KMS-11 (cell line): ENCODE data around the gene AASDH.
A peak's percentile ranks its signal among the peaks of the same experiment; 100 is the strongest.

Experiments used
- H2AFZ ChIP-seq: fragments of 200-600 bp; sonication (generic); 2 replicates; pipeline ENCODE4 v1.6.1; 2016; ENCODE audit warnings: antibody characterized with exemption, mixed run types, low read depth
- H3K27ac ChIP-seq: fragments of 200-600 bp; sonication (generic); 2 replicates; pipeline ENCODE4 v1.6.1; 2016; ENCODE audit warnings: mild to moderate bottlenecking, mixed run types
- H3K27me3 ChIP-seq: fragments of 200-600 bp; sonication (generic); 2 replicates; pipeline ENCODE4 v1.6.1; 2017; ENCODE audit warnings: mild to moderate bottlenecking, low read depth, mixed run types, moderate library complexity; ENCODE audit not compliant: insufficient read depth
- H3K36me3 ChIP-seq: fragments of 200-600 bp; sonication (generic); 2 replicates; pipeline ENCODE4 v1.6.1; 2017; ENCODE audit warnings: mild to moderate bottlenecking, mixed run types; ENCODE audit not compliant: insufficient read depth
- H3K4me1 ChIP-seq: fragments of 200-600 bp; sonication (generic); 2 replicates; pipeline ENCODE4 v1.6.1; 2016; ENCODE audit warnings: mild to moderate bottlenecking, low read depth, mixed run types; ENCODE audit not compliant: poor library complexity, severe bottlenecking
- H3K4me2 ChIP-seq: fragments of 200-600 bp; sonication (generic); 2 replicates; pipeline ENCODE4 v1.7.0; 2016; ENCODE audit warnings: mild to moderate bottlenecking, mixed run types
- H3K4me3 ChIP-seq: fragments of 200-600 bp; sonication (generic); IDR thresholded peaks from 2 replicates; pipeline ENCODE4 v1.6.1; 2017; ENCODE audit warnings: low read depth, low read length, mixed read lengths; ENCODE audit not compliant: insufficient read depth
- H3K79me2 ChIP-seq: fragments of 200-600 bp; sonication (generic); 2 replicates; pipeline ENCODE4 v1.6.1; 2016; ENCODE audit warnings: low read depth, mixed run types; ENCODE audit not compliant: insufficient read depth
- H3K9ac ChIP-seq: fragments of 200-600 bp; sonication (generic); 2 replicates; pipeline ENCODE4 v1.6.1; 2016; ENCODE audit warnings: mild to moderate bottlenecking, mixed run types
- H4K20me1 ChIP-seq: fragments of 200-600 bp; sonication (generic); 2 replicates; pipeline ENCODE4 v1.6.1; 2016; ENCODE audit warnings: mild to moderate bottlenecking, mixed run types; ENCODE audit not compliant: insufficient read depth
- CTCF ChIP-seq: fragments of 200-600 bp; sonication (generic); conservative IDR thresholded peaks from 2 replicates; pipeline ENCODE4 v1.6.1; 2017; ENCODE audit warnings: low read depth, mild to moderate bottlenecking, antibody characterized with exemption, low read length, moderate library complexity, mixed read lengths

AASDH gene

GRCh38 chr4:56424697-56425514 lies 37.6 kb upstream of the AASDH start:
- Histone ChIP-seq H3K4me2 (no peak overlapping the region), H3K79me2 (peaks cover 100% of the 10 kb centered on the region), H3K4me1 (peaks cover 34% of the 10 kb centered on the region), H3K9ac (no peak overlapping the region), H3K27me3 (no peaks in the 10 kb centered on the region), H3K36me3 (no peaks in the 10 kb centered on the region), H2AFZ (no peak overlapping the region), H4K20me1 (peaks cover 72% of the 10 kb centered on the region), H3K27ac (no peak overlapping the region), H3K4me3 (no peak overlapping the region)
- peak; percentile 82; the same call in 1 of the 2 replicates for TF ChIP-seq CTCF

DNA sequence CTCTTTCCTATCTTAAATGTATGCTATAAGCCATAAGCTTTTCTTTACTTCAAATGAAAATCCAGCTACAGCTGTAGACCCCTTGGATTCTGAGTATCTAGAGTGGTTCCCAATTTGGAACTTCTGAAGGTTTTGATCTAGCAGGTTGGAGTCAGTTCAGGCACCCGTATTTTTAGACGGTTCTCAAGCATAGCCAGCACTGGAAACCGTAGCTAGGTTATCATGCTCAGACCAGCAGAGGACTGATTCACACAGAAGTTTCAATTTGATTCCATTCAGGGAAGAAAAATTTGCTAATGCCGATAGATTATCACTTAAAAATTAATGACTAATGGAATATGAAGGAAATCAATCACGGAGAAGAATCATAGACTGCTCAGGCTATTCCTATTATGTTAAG lies 36.9 kb upstream of the AASDH start:
- Histone ChIP-seq H3K4me3 (no peak overlapping the region), H3K4me1 (peaks cover 33% of the 10 kb centered on the region), H4K20me1 (peaks cover 74% of the 10 kb centered on the region), H3K27me3 (no peaks in the 10 kb centered on the region), H3K27ac (no peak overlapping the region), H2AFZ (no peak overlapping the region), H3K4me2 (no peak overlapping the region), H3K36me3 (no peaks in the 10 kb centered on the region), H3K9ac (no peak overlapping the region), H3K79me2 (peaks cover 100% of the 10 kb centered on the region)
- no peak for TF ChIP-seq CTCF

- Histone ChIP-seq H2AFZ (no peak overlapping the region), H3K4me3 (no peak overlapping the region), H3K36me3 (no peaks in the 10 kb centered on the region), H3K79me2 (peaks cover 97% of the 10 kb centered on the region), H3K4me1 (peaks cover 19% of the 10 kb centered on the region), H3K9ac (no peak overlapping the region), H3K4me2 (no peak overlapping the region), H3K27ac (no peak overlapping the region), H4K20me1 (peaks cover 32% of the 10 kb centered on the region), H3K27me3 (no peaks in the 10 kb centered on the region)
- TF ChIP-seq CTCF: no peak
Measured at GRCh38 chr4:56417396-56417795, 30.1 kb upstream of the AASDH start.

- Histone ChIP-seq H3K4me1 (peaks cover 20% of the 10 kb centered on the region), H3K27me3 (no peaks in the 10 kb centered on the region), H3K27ac (no peak overlapping the region), H3K4me2 (no peak overlapping the region), H3K79me2 (peaks cover 97% of the 10 kb centered on the region), H3K9ac (no peak overlapping the region), H3K36me3 (no peaks in the 10 kb centered on the region), H4K20me1 (peaks cover 38% of the 10 kb centered on the region), H2AFZ (no peak overlapping the region), H3K4me3 (no peak overlapping the region)
- no peak for TF ChIP-seq CTCF
Measured at GRCh38 chr4:56416349-56416748, 29.1 kb upstream of the AASDH start.
